Measurements from ENCODE around the gene UNC5A. TPM values are rescaled to one million over a fixed set of nuclear protein-coding genes. Genes with fewer than 3 reads are reported as not detected.

The UNC5A gene
- 1 to 10 TPM in 1 of 2 donors, under 1 TPM in 1; 0.89 to 1.4 TPM for total RNA-seq
- 3.4 TPM for polyA plus RNA-seq (2013, experiment 1 of 2)
- polyA plus RNA-seq (2013, experiment 2 of 2), result 3.0 TPM
- long read RNA-seq, experiment 1, partial matches to known transcripts, result 0 of 1 reads
- long read RNA-seq, experiment 1, other reads (novel, unspliced or antisense), result 1 of 1 reads
- long read RNA-seq, experiment 2, partial matches to known transcripts, result 0 of 3 reads
- long read RNA-seq, experiment 2, other reads (novel, unspliced or antisense), result 2 of 3 reads
- long read RNA-seq, experiment 3, partial matches to known transcripts, result 1 of 2 reads
- long read RNA-seq, experiment 3, other reads (novel, unspliced or antisense), result 1 of 2 reads
- long read RNA-seq, experiment 4, result 0 reads

- H3K4me1 ChIP-seq (ENCODE audit: control insufficient read depth, insufficient read depth, low read length), result no peaks in the 10 kb centered on the region
- no peaks in the 10 kb centered on the region for H3K36me3 Mint-ChIP-seq (ENCODE audit: low read depth)
- no peaks in the 10 kb centered on the region for H3K9me3 ChIP-seq (ENCODE audit: control insufficient read depth, low read length)
- H3K36me3 ChIP-seq (ENCODE audit: control insufficient read depth, insufficient read depth, low read length), result no peaks in the 10 kb centered on the region
- H3K4me3 ChIP-seq (ENCODE audit: low read length), result peak within 1 kb of the TSS; percentile 72
- H3K9me3 Mint-ChIP-seq, result no peaks in the 10 kb centered on the region
- peaks cover 13% of the 10 kb centered on the region for H3K4me1 Mint-ChIP-seq
- WGBS, 2 experiments (ENCODE audit: insufficient coverage in 1 of 2, insufficient read length in 1 of 2), result 0% methylated on average over 4 to 65 of the region's 65 CpGs
- peaks cover 86% of the 10 kb centered on the region for H3K27me3 ChIP-seq (ENCODE audit: control insufficient read depth, insufficient read depth, low read length, poor library complexity, severe bottlenecking)
- no peak within 1 kb of the TSS for H3K27ac ChIP-seq (ENCODE audit: low read depth, low read length)
- no peak within 1 kb of the TSS for H3K27ac Mint-ChIP-seq
- peaks cover 81% of the 10 kb centered on the region for H3K27me3 Mint-ChIP-seq (ENCODE audit: insufficient read depth)
- no peak within 1 kb of the TSS for H3K9ac ChIP-seq (ENCODE audit: extremely low read depth, low read length, poor library complexity, severe bottlenecking)
- peak; percentile 91 for DNase-seq
- TF ChIP-seq CTCF (conservative IDR thresholded peaks at IDR 0.05), result no peak
- H3K4me3 Mint-ChIP-seq, result peak within 1 kb of the TSS; percentile 58
These were observed at the start of gene UNC5A for GRCh38 chr5:176810081-176810597. TSS of gene UNC5A (plus strand) at chr5:176810559. CDS start at chr5:176810751, 192 bp downstream.

GRCh38 chr5:176761755-176762154 is 48.6 kb upstream of the UNC5A start:
- no peak overlapping the region for H3K9ac ChIP-seq (ENCODE audit: extremely low read depth, low read length, poor library complexity, severe bottlenecking)
- H3K27ac ChIP-seq (ENCODE audit: low read depth, low read length), result no peak overlapping the region
- no peaks in the 10 kb centered on the region for H3K4me1 ChIP-seq (ENCODE audit: control insufficient read depth, insufficient read depth, low read length)
- WGBS, 2 experiments (ENCODE audit: insufficient coverage in 1 of 2, insufficient read length in 1 of 2), result 89 to 94% methylated on average over 2 of the region's 2 CpGs
- H3K4me3 ChIP-seq (ENCODE audit: low read length), result no peak overlapping the region
- H3K36me3 ChIP-seq (ENCODE audit: control insufficient read depth, insufficient read depth, low read length), result no peaks in the 10 kb centered on the region
- H3K36me3 Mint-ChIP-seq (ENCODE audit: low read depth), result no peaks in the 10 kb centered on the region
- no peaks in the 10 kb centered on the region for H3K9me3 Mint-ChIP-seq
- no peak for TF ChIP-seq CTCF (conservative IDR thresholded peaks at IDR 0.05)
- H3K27me3 ChIP-seq (ENCODE audit: control insufficient read depth, insufficient read depth, low read length, poor library complexity, severe bottlenecking), result no peaks in the 10 kb centered on the region
- peaks cover 3% of the 10 kb centered on the region for H3K27me3 Mint-ChIP-seq (ENCODE audit: insufficient read depth)
- H3K27ac Mint-ChIP-seq, result no peak overlapping the region
- peaks cover 2% of the 10 kb centered on the region for H3K4me1 Mint-ChIP-seq
- H3K4me3 Mint-ChIP-seq, result no peak overlapping the region
- no peak for DNase-seq
- H3K9me3 ChIP-seq (ENCODE audit: control insufficient read depth, low read length), result peaks cover 14% of the 10 kb centered on the region

GRCh38 chr5:176762489-176762888 is 47.9 kb upstream of the UNC5A start:
- Mint-ChIP-seq H3K27ac (no peak overlapping the region), H3K4me3 (no peak overlapping the region), H3K9me3 (no peaks in the 10 kb centered on the region), H3K4me1 (peaks cover 2% of the 10 kb centered on the region), H3K36me3 (ENCODE audit: low read depth) (no peaks in the 10 kb centered on the region), H3K27me3 (ENCODE audit: insufficient read depth) (peaks cover 3% of the 10 kb centered on the region)
- no peaks in the 10 kb centered on the region for H3K27me3 ChIP-seq (ENCODE audit: control insufficient read depth, insufficient read depth, low read length, poor library complexity, severe bottlenecking)
- H3K4me3 ChIP-seq (ENCODE audit: low read length), result no peak overlapping the region
- peak; percentile 55 for DNase-seq
- no peak overlapping the region for H3K27ac ChIP-seq (ENCODE audit: low read depth, low read length)
- no peak overlapping the region for H3K9ac ChIP-seq (ENCODE audit: extremely low read depth, low read length, poor library complexity, severe bottlenecking)
- H3K36me3 ChIP-seq (ENCODE audit: control insufficient read depth, insufficient read depth, low read length), result no peaks in the 10 kb centered on the region
- WGBS, 2 experiments (ENCODE audit: insufficient coverage in 1 of 2, insufficient read length in 1 of 2), result 64 to 70% methylated on average over 5 to 9 of the region's 9 CpGs
- H3K9me3 ChIP-seq (ENCODE audit: control insufficient read depth, low read length), result peaks cover 14% of the 10 kb centered on the region
- peak; percentile 34 for TF ChIP-seq CTCF (conservative IDR thresholded peaks at IDR 0.05)
- H3K4me1 ChIP-seq (ENCODE audit: control insufficient read depth, insufficient read depth, low read length), result no peaks in the 10 kb centered on the region

Measured in endodermal cell (in vitro differentiated cells).